ENCODE results near the gene MMP12.
"Not testable (repeated sequence)": the region's sequence is repeated elsewhere in the genome, so short reads cannot be mapped to it uniquely, and the experiment has no call there.

Gene MMP12

GRCh38 chr11:102874852-102875251 lies at the start of gene MMP12:
Gene MMP12, minus strand, starts transcription at chr11:102874982. Its CDS starts 45 bp downstream, at chr11:102874937.
- DNase-seq (ENCODE audit: low read depth in 2 of 2): no peak

GRCh38 chr11:102921587-102922220 lies 46.9 kb upstream of the MMP12 start:
- DNase-seq (ENCODE audit: low read depth in 2 of 2): no peak

GRCh38 chr11:102920118-102920684 lies 45.4 kb upstream of the MMP12 start:
- no peak for DNase-seq (ENCODE audit: low read depth in 2 of 2)

- DNase-seq (ENCODE audit: low read depth in 2 of 2): no peak
Measured at GRCh38 chr11:102915044-102915375, 40.2 kb upstream of the MMP12 start.

- DNase-seq (ENCODE audit: low read depth in 2 of 2): no peak
Measured at GRCh38 chr11:102914238-102915043, 39.7 kb upstream of the MMP12 start.

- no peak for DNase-seq (ENCODE audit: low read depth in 2 of 2)
Measured at GRCh38 chr11:102912482-102912830, 37.7 kb upstream of the MMP12 start.

- DNase-seq (ENCODE audit: low read depth in 2 of 2): no peak
Measured at GRCh38 chr11:102911758-102912481, 37.1 kb upstream of the MMP12 start.

GRCh38 chr11:102905848-102906247 lies 31.1 kb upstream of the MMP12 start:
- DNase-seq (ENCODE audit: low read depth in 2 of 2): not testable (repeated sequence)

GRCh38 chr11:102903895-102904294 lies 29.1 kb upstream of the MMP12 start:
- not testable (repeated sequence) for DNase-seq (ENCODE audit: low read depth in 2 of 2)

GRCh38 chr11:102900346-102900745 lies 25.6 kb upstream of the MMP12 start:
- DNase-seq (ENCODE audit: low read depth in 2 of 2): no peak

GRCh38 chr11:102891736-102892135 lies 17.0 kb upstream of the MMP12 start:
- no peak for DNase-seq (ENCODE audit: low read depth in 2 of 2)

GRCh38 chr11:102886999-102887398 lies 12.2 kb upstream of the MMP12 start:
- DNase-seq (ENCODE audit: low read depth in 2 of 2): no peak

- DNase-seq (ENCODE audit: low read depth in 2 of 2): no peak
Measured at GRCh38 chr11:102883141-102883540, 8.4 kb upstream of the MMP12 start.

- no peak for DNase-seq (ENCODE audit: low read depth in 2 of 2)
Measured at GRCh38 chr11:102882389-102883024, 7.7 kb upstream of the MMP12 start.

GRCh38 chr11:102879801-102880200 lies 5.0 kb upstream of the MMP12 start:
- DNase-seq (ENCODE audit: low read depth in 2 of 2): no peak

- no peak for DNase-seq (ENCODE audit: low read depth in 2 of 2)
Measured at GRCh38 chr11:102878595-102878994, 3.8 kb upstream of the MMP12 start.

- DNase-seq (ENCODE audit: low read depth in 2 of 2): not testable (repeated sequence)
Measured at GRCh38 chr11:102869354-102869964, 5.3 kb downstream of the MMP12 start.

- no peak for DNase-seq (ENCODE audit: low read depth in 2 of 2)
Measured at GRCh38 chr11:102868339-102868738, 6.4 kb downstream of the MMP12 start.

- DNase-seq (ENCODE audit: low read depth in 2 of 2): no peak
Measured at GRCh38 chr11:102864724-102865123, 10.1 kb downstream of the MMP12 start.

GRCh38 chr11:102853956-102854355 lies 20.8 kb downstream of the MMP12 start:
- no peak for DNase-seq (ENCODE audit: low read depth in 2 of 2)

GRCh38 chr11:102853055-102853454 lies 21.7 kb downstream of the MMP12 start:
- no peak for DNase-seq (ENCODE audit: low read depth in 2 of 2)

Data from stimulated activated CD4-positive, alpha-beta T cell treated with anti-CD3 and anti-CD28 coated beads, Interleukin-1b, Interleukin-23, amount 100 ng/mL, for 1 hour (primary cell).